ENCODE results near the gene MYCT1.

MYCT1 gene

GRCh38 chr6:152723398-152723797 lies 25.7 kb downstream of the MYCT1 start:
- FAIRE-seq: no peak

- FAIRE-seq: no peak
These were observed 28.6 kb downstream of the MYCT1 start for GRCh38 chr6:152726313-152726712.

- no peak for FAIRE-seq
These were observed 29.8 kb downstream of the MYCT1 start for GRCh38 chr6:152727507-152727906.

GRCh38 chr6:152734630-152735029 lies 36.9 kb downstream of the MYCT1 start:
- no peak for FAIRE-seq

GRCh38 chr6:152736687-152737273 lies 39.1 kb downstream of the MYCT1 start:
- FAIRE-seq: no peak

GRCh38 chr6:152745509-152746171 lies 47.9 kb downstream of the MYCT1 start:
- FAIRE-seq: no peak

- no peak for FAIRE-seq
These were observed 48.5 kb downstream of the MYCT1 start for GRCh38 chr6:152746172-152746553.

- peak; percentile 91 for FAIRE-seq
These were observed 51.1 kb downstream of the MYCT1 start for GRCh38 chr6:152748843-152749242.

- no peak for FAIRE-seq
These were observed 51.6 kb downstream of the MYCT1 start for GRCh38 chr6:152749336-152749735.

GRCh38 chr6:152750694-152751093 lies 53.0 kb downstream of the MYCT1 start, which contains the start of gene VIP:
Gene VIP, plus strand, starts transcription at chr6:152750797. Its CDS starts 1,381 bp downstream, at chr6:152752178.
- FAIRE-seq: no peak

GRCh38 chr6:152765331-152765730 lies 67.6 kb downstream of the MYCT1 start:
- no peak for FAIRE-seq

GRCh38 chr6:152769159-152769558 lies 71.5 kb downstream of the MYCT1 start:
- FAIRE-seq: no peak

- FAIRE-seq: no peak
These were observed 72.3 kb downstream of the MYCT1 start for GRCh38 chr6:152769993-152770392.

- FAIRE-seq: no peak
These were observed 73.5 kb downstream of the MYCT1 start for GRCh38 chr6:152771061-152771687.

All from endometrium (tissue), 2 donors.